Panc1 (cell line): Measurements from ENCODE around the gene IFNA10. TPM values are rescaled to one million over a fixed set of nuclear protein-coding genes. Genes with fewer than 3 reads are reported as not detected.
"Not testable (repeated sequence)": the region's sequence is repeated elsewhere in the genome, so short reads cannot be mapped to it uniquely, and the experiment has no call there.

ENCODE experiments used
- ATAC-seq: fragments of 200-7000 bp; cut with Tn5 transposase; 2 replicates; pipeline ENCODE4 v1.9.1; 2020; ENCODE audit warnings: mild to moderate bottlenecking, moderate library complexity
- BruUV-seq: library from RNA; stranded (reverse); fragments of 400-500 nt; replicated peaks from 2 replicates; lab custom pipeline; 2021; lab: Mats Ljungman, UMichigan
- CTCF ChIA-PET: fragments of 300-600 bp; sonication (Branson Sonifier 250); formaldehyde crosslinking; loops from one replicate; lab custom pipeline; 2022; ENCODE audit warnings: antibody characterized with exemption; lab: Charles Lee
- POLR2A ChIA-PET: fragments of 300-600 bp; sonication (Branson Sonifier 250); formaldehyde crosslinking; loops from one replicate; lab custom pipeline; 2022; ENCODE audit warnings: antibody characterized with exemption; lab: Charles Lee
- DNase-seq: peaks from one replicate; pipeline ENCODE4 v3.0.0-alpha.2; 2010; ENCODE audit warnings: low read depth, low spot score
- H3K27ac ChIP-seq: 2 replicates; pipeline ENCODE4 v1.5.1; 2011; ENCODE audit warnings: mild to moderate bottlenecking, low read length, inconsistent platforms
- H3K27me3 ChIP-seq: fragments of 200-500 bp; sonication (Bioruptor generic); 2 replicates; pipeline ENCODE4 v1.6.0; 2014; ENCODE audit warnings: low read length, inconsistent platforms; ENCODE audit not compliant: control insufficient read depth, insufficient read depth
- H3K36me3 ChIP-seq: fragments of 200-500 bp; sonication (Bioruptor generic); 2 replicates; pipeline ENCODE4 v1.5.1; 2014; ENCODE audit warnings: inconsistent platforms, mild to moderate bottlenecking, low read length, moderate library complexity; ENCODE audit not compliant: control insufficient read depth, insufficient read depth
- H3K4me1 ChIP-seq: 2 replicates; pipeline ENCODE4 v1.5.1; 2011; ENCODE audit warnings: inconsistent platforms, mild to moderate bottlenecking, low read length, moderate library complexity; ENCODE audit not compliant: control insufficient read depth, insufficient read depth
- H3K4me3 ChIP-seq, 2 experiments: 2 replicates each; pipeline ENCODE4 v1.5.1; 2011 to 2012; ENCODE audit warnings: low read depth in 2 of 2, low read length in 2 of 2, mild to moderate bottlenecking in 2 of 2, inconsistent platforms in 1 of 2, moderate library complexity in 1 of 2
- H3K9me3 ChIP-seq: fragments of 200-500 bp; sonication (Bioruptor generic); 2 replicates; pipeline ENCODE4 v1.5.1; 2014; ENCODE audit warnings: low read depth, mild to moderate bottlenecking, inconsistent platforms, low read length, moderate library complexity; ENCODE audit not compliant: control insufficient read depth, insufficient read depth
- POLR2AphosphoS5 ChIP-seq: IDR thresholded peaks from 2 replicates; pipeline ENCODE4 v1.6.1; 2012; ENCODE audit warnings: mild to moderate bottlenecking, low read depth, low read length, moderate library complexity
- SIN3A ChIP-seq: IDR thresholded peaks from 2 replicates; pipeline ENCODE4 v1.6.1; 2012; ENCODE audit warnings: low read depth, mild to moderate bottlenecking, low read length, moderate library complexity, borderline replicate concordance; ENCODE audit not compliant: insufficient read depth
- TCF7L2 ChIP-seq: IDR thresholded peaks from 2 replicates; pipeline ENCODE4 v1.6.1; 2011; ENCODE audit warnings: mild to moderate bottlenecking, low read depth, low read length, inconsistent platforms
- in situ Hi-C: cut with HindIII; loops from 2 replicates; pipeline ENCODE4 v1.10.0; 2016; ENCODE audit warnings: low sequenced_read_pairs, low pct_unique_long_range_greater_than_20kb
- intact Hi-C: fragments of 100-400 bp; cut with micrococcal nuclease; formaldehyde crosslinking; loops from one replicate; pipeline ENCODE4 v1.10.0; 2022; ENCODE audit not compliant: unreplicated experiment
- total RNA-seq: library from RNA; stranded (reverse); gene quantifications from one replicate; pipeline ENCODE4 v1.2.1, GENCODE V29; 2021; ENCODE audit not compliant: unreplicated experiment
- TF ChIP-seq, protein P1 (sequence below): fragments of 450-650 bp; IDR thresholded peaks from 2 replicates; pipeline ENCODE4 v1.5.1; 2017; ENCODE audit warnings: mild to moderate bottlenecking
- TF ChIP-seq, protein P2 (sequence below), 2 experiments: IDR thresholded peaks; 2 replicates each; pipeline ENCODE4 v1.6.1; 2011 to 2012; ENCODE audit warnings: low read depth in 2 of 2, control low read depth in 1 of 2, low read length in 1 of 2, mild to moderate bottlenecking in 1 of 2, moderate library complexity in 1 of 2; ENCODE audit not compliant: insufficient read depth in 1 of 2

IFNA10 gene
- total RNA-seq, 1 experiment from 2014 or later, result not detected

DNA sequence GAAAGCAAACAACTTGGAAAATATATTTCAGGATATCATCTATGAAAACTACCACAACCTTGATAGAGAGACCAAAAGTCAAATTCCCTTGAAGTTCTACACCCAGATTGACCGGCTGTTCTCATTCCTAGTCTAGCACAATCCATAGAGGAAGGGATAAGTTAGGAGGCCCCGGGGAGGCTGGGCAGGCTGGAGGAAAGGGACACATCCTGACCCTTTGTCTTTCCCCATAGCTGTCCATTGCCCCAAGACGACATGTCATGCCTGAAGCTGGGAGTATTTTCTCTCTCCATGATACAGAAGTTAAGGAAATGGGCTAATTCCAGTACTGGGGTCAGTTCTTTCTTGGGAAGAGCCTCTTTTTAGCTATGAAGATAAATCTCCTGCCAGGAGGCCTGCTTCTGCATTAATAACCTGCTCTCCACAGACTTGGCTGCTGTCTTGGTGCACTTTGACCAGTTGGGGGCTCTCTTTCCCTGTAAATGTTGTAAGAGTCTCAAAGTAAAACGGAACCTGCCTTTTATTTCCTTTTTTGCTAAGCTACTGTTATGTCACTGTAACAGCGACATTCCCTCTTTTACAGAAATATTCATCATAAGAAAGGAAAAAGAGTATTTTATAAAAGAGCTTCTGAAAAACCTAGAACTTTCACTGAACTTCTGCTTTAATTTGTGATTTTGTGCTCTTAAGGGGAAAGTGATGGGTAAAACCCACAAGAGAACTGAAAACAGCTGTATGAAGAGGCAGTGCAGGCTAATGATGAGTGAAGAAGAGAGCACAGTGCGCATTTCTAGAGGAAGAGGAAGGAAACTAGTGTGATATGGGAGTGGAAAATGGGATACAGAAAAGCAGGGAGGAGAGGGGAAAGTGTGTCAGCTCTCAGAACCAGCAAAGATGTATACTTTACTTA, 11.8 kb downstream of the IFNA10 start:
- H3K27me3 ChIP-seq, H3K4me3 ChIP-seq, intact Hi-C loops, H3K36me3 ChIP-seq, H3K27ac ChIP-seq, H3K9me3 ChIP-seq, POLR2A ChIA-PET, in situ Hi-C loops, H3K4me1 ChIP-seq, BruUV-seq: not testable (repeated sequence)
- CTCF ChIA-PET, result interaction anchor here (0.6 kb wide), 1 partner anchor 131 kb away, joined by 4 read pairs; no protein-coding TSS in a partner anchor
- DNase-seq, result peak; percentile 2
- peak; percentile 79; the same call in 1 of the 2 replicates for ATAC-seq
- TF ChIP-seq, protein P1, sequence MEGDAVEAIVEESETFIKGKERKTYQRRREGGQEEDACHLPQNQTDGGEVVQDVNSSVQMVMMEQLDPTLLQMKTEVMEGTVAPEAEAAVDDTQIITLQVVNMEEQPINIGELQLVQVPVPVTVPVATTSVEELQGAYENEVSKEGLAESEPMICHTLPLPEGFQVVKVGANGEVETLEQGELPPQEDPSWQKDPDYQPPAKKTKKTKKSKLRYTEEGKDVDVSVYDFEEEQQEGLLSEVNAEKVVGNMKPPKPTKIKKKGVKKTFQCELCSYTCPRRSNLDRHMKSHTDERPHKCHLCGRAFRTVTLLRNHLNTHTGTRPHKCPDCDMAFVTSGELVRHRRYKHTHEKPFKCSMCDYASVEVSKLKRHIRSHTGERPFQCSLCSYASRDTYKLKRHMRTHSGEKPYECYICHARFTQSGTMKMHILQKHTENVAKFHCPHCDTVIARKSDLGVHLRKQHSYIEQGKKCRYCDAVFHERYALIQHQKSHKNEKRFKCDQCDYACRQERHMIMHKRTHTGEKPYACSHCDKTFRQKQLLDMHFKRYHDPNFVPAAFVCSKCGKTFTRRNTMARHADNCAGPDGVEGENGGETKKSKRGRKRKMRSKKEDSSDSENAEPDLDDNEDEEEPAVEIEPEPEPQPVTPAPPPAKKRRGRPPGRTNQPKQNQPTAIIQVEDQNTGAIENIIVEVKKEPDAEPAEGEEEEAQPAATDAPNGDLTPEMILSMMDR, result peak; percentile 54

DNA sequence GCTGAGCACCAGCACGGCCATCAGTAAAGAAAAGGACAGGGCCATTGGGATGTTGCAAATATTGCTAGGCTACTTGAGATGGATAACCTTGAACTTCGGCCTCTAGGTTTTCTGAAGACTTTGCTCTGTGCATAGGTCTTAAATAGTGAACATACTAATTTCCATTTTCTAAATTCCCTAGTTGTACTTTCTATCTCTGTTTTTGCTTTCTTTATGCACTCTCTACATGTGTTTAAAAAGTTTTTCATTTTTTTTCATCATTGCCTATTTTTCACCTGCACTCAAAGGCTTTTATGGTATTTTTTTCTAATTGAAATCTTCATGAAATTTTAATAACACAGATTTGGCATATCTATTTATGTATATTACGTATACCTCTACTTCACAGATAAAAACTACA, 19.5 kb downstream of the IFNA10 start, which contains the start of gene IFNA4:
TSS of gene IFNA4 (minus strand) at position 101 of the 400 bp plus-strand sequence. CDS start at position 45, 56 bp downstream.
- in situ Hi-C loops, H3K4me3 ChIP-seq, H3K4me1 ChIP-seq, ATAC-seq, POLR2A ChIA-PET, BruUV-seq, intact Hi-C loops, H3K27me3 ChIP-seq, H3K36me3 ChIP-seq, H3K27ac ChIP-seq, H3K9me3 ChIP-seq, CTCF ChIA-PET, DNase-seq: not testable (repeated sequence)

DNA sequence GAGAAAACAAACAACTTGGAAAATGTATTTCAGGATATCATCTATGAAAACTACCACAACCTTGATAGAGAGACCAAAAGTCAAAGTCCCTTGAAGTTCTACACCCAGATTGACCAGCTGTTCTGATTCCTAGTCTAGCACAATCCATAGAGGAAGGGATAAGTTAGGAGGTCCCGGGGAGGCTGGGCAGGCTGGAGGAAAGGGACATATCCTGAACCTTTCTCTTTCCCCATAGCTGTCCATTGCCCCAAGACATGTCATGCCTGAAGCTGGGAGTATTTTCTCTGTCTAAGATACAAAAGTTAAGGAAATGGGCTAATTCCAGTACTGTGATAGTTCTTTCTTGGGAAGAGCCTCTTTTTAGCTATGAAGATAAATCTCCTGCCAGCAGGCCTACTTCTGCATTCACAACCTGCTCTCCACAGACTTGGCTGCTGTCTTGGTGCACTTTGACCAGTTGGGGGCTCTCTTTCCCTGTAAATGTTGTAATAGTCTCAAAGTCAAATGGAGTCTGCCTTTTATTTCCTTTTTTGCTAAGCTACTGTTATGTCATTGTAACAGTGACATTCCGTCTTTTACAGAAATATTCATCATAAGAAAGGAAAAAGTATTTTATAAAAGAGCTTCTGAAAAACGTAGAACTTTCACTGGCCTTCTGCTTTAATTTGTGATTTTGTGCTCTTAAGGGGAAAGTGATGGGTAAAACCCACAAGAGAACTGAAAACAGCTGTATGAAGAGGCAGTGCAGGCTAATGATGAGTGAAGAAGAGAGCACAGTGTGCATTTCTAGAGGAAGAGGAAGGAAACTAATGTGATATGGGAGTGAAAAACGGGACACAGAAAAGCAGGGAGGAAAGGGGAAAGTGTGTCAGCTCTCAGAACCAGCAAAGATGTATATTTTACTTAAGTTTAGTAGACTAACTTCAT, 23.9 kb downstream of the IFNA10 start:
- intact Hi-C loops, H3K27ac ChIP-seq, in situ Hi-C loops, ATAC-seq, H3K4me3 ChIP-seq, POLR2A ChIA-PET, CTCF ChIA-PET, H3K36me3 ChIP-seq, BruUV-seq, H3K9me3 ChIP-seq, H3K27me3 ChIP-seq, H3K4me1 ChIP-seq, DNase-seq: not testable (repeated sequence)

DNA sequence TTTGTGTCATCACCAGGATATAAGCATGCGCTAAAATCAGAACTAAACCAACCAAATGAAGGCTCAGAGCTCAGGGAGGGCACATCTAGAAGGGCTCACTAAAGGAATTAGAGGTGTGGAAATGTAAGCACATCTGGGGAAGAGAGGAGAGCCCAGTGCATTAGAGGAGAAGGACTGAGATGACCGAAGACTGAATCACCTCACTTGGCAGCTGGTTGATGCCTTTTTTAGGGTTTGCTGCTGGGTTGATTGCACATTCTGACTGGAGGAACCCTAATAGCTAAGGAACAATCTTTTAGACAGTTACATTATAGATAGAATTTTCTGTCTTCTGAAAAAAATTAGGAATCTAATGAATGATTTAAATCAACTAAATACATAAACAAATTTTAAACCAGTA, 32.3 kb downstream of the IFNA10 start:
- no peaks in the 10 kb centered on the region for H3K27me3 ChIP-seq
- H3K27ac ChIP-seq, result no peak overlapping the region
- DNase-seq, result no peak
- intact Hi-C loops (no loop called here), in situ Hi-C loops (no loop called here)
- BruUV-seq, result no TSS peak
- TF ChIP-seq TCF7L2, result no peak
- TF ChIP-seq POLR2AphosphoS5, result no peak
- TF ChIP-seq, protein P1, result no peak
- no peak for TF ChIP-seq SIN3A
- TF ChIP-seq, protein P2, sequence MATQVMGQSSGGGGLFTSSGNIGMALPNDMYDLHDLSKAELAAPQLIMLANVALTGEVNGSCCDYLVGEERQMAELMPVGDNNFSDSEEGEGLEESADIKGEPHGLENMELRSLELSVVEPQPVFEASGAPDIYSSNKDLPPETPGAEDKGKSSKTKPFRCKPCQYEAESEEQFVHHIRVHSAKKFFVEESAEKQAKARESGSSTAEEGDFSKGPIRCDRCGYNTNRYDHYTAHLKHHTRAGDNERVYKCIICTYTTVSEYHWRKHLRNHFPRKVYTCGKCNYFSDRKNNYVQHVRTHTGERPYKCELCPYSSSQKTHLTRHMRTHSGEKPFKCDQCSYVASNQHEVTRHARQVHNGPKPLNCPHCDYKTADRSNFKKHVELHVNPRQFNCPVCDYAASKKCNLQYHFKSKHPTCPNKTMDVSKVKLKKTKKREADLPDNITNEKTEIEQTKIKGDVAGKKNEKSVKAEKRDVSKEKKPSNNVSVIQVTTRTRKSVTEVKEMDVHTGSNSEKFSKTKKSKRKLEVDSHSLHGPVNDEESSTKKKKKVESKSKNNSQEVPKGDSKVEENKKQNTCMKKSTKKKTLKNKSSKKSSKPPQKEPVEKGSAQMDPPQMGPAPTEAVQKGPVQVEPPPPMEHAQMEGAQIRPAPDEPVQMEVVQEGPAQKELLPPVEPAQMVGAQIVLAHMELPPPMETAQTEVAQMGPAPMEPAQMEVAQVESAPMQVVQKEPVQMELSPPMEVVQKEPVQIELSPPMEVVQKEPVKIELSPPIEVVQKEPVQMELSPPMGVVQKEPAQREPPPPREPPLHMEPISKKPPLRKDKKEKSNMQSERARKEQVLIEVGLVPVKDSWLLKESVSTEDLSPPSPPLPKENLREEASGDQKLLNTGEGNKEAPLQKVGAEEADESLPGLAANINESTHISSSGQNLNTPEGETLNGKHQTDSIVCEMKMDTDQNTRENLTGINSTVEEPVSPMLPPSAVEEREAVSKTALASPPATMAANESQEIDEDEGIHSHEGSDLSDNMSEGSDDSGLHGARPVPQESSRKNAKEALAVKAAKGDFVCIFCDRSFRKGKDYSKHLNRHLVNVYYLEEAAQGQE (IDR thresholded peaks at IDR 0.05; ENCODE audit: insufficient read depth in 1 of 2, low read depth in 2 of 2, low read length in 1 of 2), result no peak
- ChIA-PET CTCF (no interaction called here), POLR2A (no interaction called here)
- H3K36me3 ChIP-seq, result no peaks in the 10 kb centered on the region
- H3K4me3 ChIP-seq, result no peak overlapping the region
- ATAC-seq, result no peak
- H3K9me3 ChIP-seq, result no peaks in the 10 kb centered on the region
- no peaks in the 10 kb centered on the region for H3K4me1 ChIP-seq
